Mucosa of descending colon (tissue), 3 donors: ENCODE results near the gene TMEM237. TPM values are rescaled to one million over a fixed set of nuclear protein-coding genes. Genes with fewer than 3 reads are reported as not detected.

Experiments
- ATAC-seq: fragments of 200-7000 bp; cut with Tn5 transposase; one replicate; pipeline ENCODE4 v1.9.1; 2020; ENCODE audit warnings: mild to moderate bottlenecking, moderate library complexity
- DNase-seq, 3 donors: peaks; one replicate each; pipeline ENCODE4 v3.0.0-alpha.2; 2020
- H3K36me3 ChIP-seq: fragments of 200-600 bp; one replicate; pipeline ENCODE4 v1.8.0; 2021; ENCODE audit warnings: low read depth, mild to moderate bottlenecking
- H3K4me1 ChIP-seq: fragments of 200-600 bp; one replicate; pipeline ENCODE4 v1.8.0; 2021; ENCODE audit warnings: low read depth, mild to moderate bottlenecking
- H3K4me3 ChIP-seq: fragments of 200-600 bp; one replicate; pipeline ENCODE4 v1.8.0; 2021; ENCODE audit warnings: mild to moderate bottlenecking
- H3K9me3 ChIP-seq: fragments of 200-600 bp; one replicate; pipeline ENCODE4 v1.8.0; 2021; ENCODE audit warnings: mild to moderate bottlenecking
- intact Hi-C, 2 donors: fragments of 100-400 bp; cut with DNase I in 1 of 2; cut with micrococcal nuclease in 1 of 2; formaldehyde crosslinking; loops; one replicate each; pipeline versions ENCODE4 v1.11.0 to v1.11.1; 2022; cut with DNase I, micrococcal nuclease
- total RNA-seq, 3 donors: library from RNA; stranded (reverse); fragmentation: NEBNext Ultra II Directional in 2 of 3; extraction: Animal tissue kit (Norgen Biotek cat#: 25700) in 2 of 3; gene quantifications; one replicate each; pipeline versions ENCODE4 v1.2.1 to v1.2.4, GENCODE V29; 2021 to 2023
- TF ChIP-seq, protein P1 (sequence below): fragments of 200-600 bp; IDR thresholded peaks from one replicate; pipeline ENCODE4 v1.8.0; 2022; ENCODE audit warnings: antibody characterized with exemption, mild to moderate bottlenecking
- donor health status: DM: no; HTN: no; CAD: no; lungs with moderate emphysema.
- donor health status: DM: no; HTN: no; CAD: no.
- donor health status: DM: no; HTN: yes; CAD: no.

The TMEM237 gene
- total RNA-seq, 3 donors from 2014 or later = 3.0 to 11.6 (median 10.1) TPM

GRCh38 chr2:201642579-201643215, 606 bp downstream of the TMEM237 start:
- peak; percentile 98 for ATAC-seq
- TF ChIP-seq, protein P1, sequence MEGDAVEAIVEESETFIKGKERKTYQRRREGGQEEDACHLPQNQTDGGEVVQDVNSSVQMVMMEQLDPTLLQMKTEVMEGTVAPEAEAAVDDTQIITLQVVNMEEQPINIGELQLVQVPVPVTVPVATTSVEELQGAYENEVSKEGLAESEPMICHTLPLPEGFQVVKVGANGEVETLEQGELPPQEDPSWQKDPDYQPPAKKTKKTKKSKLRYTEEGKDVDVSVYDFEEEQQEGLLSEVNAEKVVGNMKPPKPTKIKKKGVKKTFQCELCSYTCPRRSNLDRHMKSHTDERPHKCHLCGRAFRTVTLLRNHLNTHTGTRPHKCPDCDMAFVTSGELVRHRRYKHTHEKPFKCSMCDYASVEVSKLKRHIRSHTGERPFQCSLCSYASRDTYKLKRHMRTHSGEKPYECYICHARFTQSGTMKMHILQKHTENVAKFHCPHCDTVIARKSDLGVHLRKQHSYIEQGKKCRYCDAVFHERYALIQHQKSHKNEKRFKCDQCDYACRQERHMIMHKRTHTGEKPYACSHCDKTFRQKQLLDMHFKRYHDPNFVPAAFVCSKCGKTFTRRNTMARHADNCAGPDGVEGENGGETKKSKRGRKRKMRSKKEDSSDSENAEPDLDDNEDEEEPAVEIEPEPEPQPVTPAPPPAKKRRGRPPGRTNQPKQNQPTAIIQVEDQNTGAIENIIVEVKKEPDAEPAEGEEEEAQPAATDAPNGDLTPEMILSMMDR = no peak
- intact Hi-C loops = no loop called here

DNA sequence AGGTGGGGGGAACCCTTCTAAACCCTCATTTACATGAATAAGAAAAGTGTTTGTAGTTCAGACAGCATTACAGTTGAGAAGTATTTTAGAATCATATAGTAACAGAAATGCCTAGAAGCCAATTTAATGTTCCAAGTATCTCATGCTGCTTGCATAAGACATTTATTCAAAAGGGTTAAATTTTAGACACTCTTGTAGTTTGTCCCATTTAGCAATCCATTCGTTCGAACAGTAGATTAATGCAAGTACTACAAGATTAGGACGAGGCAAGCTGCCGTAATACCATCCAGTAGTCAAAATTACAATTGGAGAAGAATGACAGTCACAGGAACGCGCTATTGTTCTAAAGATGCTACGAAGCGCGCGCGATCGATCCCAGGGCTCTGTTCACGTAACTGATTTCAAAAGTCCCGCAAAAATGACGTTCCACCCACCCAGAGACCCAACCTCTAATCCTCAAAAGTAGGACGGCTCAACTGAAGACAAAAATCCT, 1.2 kb downstream of the TMEM237 start:
- TF ChIP-seq, protein P1 = no peak
- ATAC-seq (peak; percentile 61), DNase-seq (no peak)
- Histone ChIP-seq H3K9me3 (no peaks in the 10 kb centered on the region), H3K4me1 (peaks cover 5% of the 10 kb centered on the region), H3K36me3 (no peaks in the 10 kb centered on the region), H3K4me3 (peak overlapping the region; percentile 65)
- intact Hi-C loops = no loop called here

More at GRCh38 chr2:201642579-201643215, 606 bp downstream of the TMEM237 start:
- DNase-seq = peak; percentile 85 to 90 (median 87)
- Histone ChIP-seq H3K4me1 (peaks cover 5% of the 10 kb centered on the region), H3K9me3 (no peaks in the 10 kb centered on the region), H3K36me3 (no peaks in the 10 kb centered on the region), H3K4me3 (peak overlapping the region; percentile 65)

DNA sequence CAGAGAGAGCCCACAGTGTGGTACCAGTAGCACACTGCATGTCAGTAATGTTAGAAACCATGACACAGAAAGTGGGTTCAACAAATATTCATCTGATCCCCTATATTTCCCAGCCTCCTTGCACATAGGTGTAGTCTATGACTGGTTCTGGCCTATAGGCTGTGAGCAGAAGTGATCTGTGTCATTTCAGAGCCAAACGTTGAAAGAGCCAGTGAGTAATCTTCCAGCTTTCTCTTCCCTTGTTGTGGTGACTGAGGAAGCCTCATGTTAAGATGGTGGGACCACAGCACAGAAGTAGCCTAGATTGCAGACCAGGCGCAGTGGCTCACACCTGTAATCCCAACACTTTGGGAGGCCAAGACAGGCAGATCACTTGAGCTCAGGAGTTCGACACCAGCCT, 4.1 kb downstream of the TMEM237 start:
- ATAC-seq (no peak), DNase-seq (no peak)
- H3K36me3 ChIP-seq = no peaks in the 10 kb centered on the region
- intact Hi-C loops = no loop called here
- no peak overlapping the region for H3K4me3 ChIP-seq
- peaks cover 5% of the 10 kb centered on the region for H3K4me1 ChIP-seq
- TF ChIP-seq, protein P1 = no peak
- no peaks in the 10 kb centered on the region for H3K9me3 ChIP-seq

- intact Hi-C loops = no loop called here
- DNase-seq = no peak
- Histone ChIP-seq H3K9me3 (no peaks in the 10 kb centered on the region), H3K4me3 (no peak overlapping the region), H3K36me3 (no peaks in the 10 kb centered on the region), H3K4me1 (no peaks in the 10 kb centered on the region)
- no peak for ATAC-seq
- TF ChIP-seq, protein P1 = no peak
These were observed 5.0 kb downstream of the TMEM237 start for GRCh38 chr2:201638326-201638725.

GRCh38 chr2:201633661-201634249, 9.5 kb downstream of the TMEM237 start:
- no peaks in the 10 kb centered on the region for H3K4me1 ChIP-seq
- no peak overlapping the region for H3K4me3 ChIP-seq
- H3K36me3 ChIP-seq = no peaks in the 10 kb centered on the region
- TF ChIP-seq, protein P1 = no peak
- ATAC-seq (no peak), DNase-seq (no peak)
- no peaks in the 10 kb centered on the region for H3K9me3 ChIP-seq
- intact Hi-C loops = no loop called here
